Gastrocnemius medialis (tissue), 4 donors: Measurements from ENCODE around the gene LCLAT1.

Source experiments
- CTCF ChIP-seq, 5 experiments: fragments of 450-650 bp in 3 of 5; fragments of 200-600 bp in 2 of 5; sonication (generic) in 2 of 5; IDR thresholded peaks in 4 of 5; conservative IDR thresholded peaks in 1 of 5; 1 replicate in 4 of 5; 2 replicates in 1 of 5; pipeline ENCODE4 v1.5.1; 2016 to 2019; ENCODE audit warnings: antibody characterized with exemption in 5 of 5, mild to moderate bottlenecking in 3 of 5, moderate library complexity in 3 of 5
- POLR2A ChIP-seq, 2 donors: fragments of 450-650 bp; IDR thresholded peaks; one replicate each; pipeline ENCODE4 v1.6.1; 2017; ENCODE audit warnings: antibody characterized with exemption in 2 of 2, mild to moderate bottlenecking in 2 of 2, moderate library complexity in 2 of 2

GRCh38 chr2:30684026-30684425 lies 237.0 kb downstream of the LCLAT1 start:
- TF ChIP-seq POLR2A (IDR thresholded peaks at IDR 0.05) (no peak), CTCF (IDR thresholded peaks at IDR 0.05 in 4 of 5, conservative IDR thresholded peaks at IDR 0.05 in 1 of 5) (no peak)
